HG02973 (cell line): ENCODE data around the gene ZNF236.

Source experiments
- ATAC-seq: cut with Tn5 transposase; IDR thresholded peaks from one replicate; pipeline ENCODE4 v1.9.1; 2021; ENCODE audit warnings: moderate library complexity; ENCODE audit not compliant: unreplicated experiment

Gene ZNF236

GRCh38 chr18:77019641-77020040 is 197.3 kb downstream of the ZNF236 start:
- ATAC-seq, result no peak
